SJSA1 (cell line): ENCODE measurements around the gene TENM3. TPM values are rescaled to one million over a fixed set of nuclear protein-coding genes. Genes with fewer than 3 reads are reported as not detected.
"Not testable (repeated sequence)": the region's sequence is repeated elsewhere in the genome, so short reads cannot be mapped to it uniquely, and the experiment has no call there.

Experiments used
- DNase-seq, 2 experiments: peaks; one replicate each; pipeline ENCODE4 v3.0.0-alpha.2; 2015 to 2020; ENCODE audit warnings: low spot score in 2 of 2, low read depth in 1 of 2
- H3K27ac ChIP-seq: fragments of 250-450 bp; sonication (Bioruptor Pico); 2 replicates; pipeline ENCODE4 v1.5.1; 2020; ENCODE audit warnings: mild to moderate bottlenecking, moderate library complexity
- H3K27me3 ChIP-seq: fragments of 250-450 bp; sonication (Bioruptor Pico); replicated peaks from 2 replicates; pipeline ENCODE4 v1.5.1; 2020; ENCODE audit warnings: mild to moderate bottlenecking, moderate library complexity
- H3K36me3 ChIP-seq: fragments of 250-450 bp; sonication (Bioruptor Pico); 2 replicates; pipeline ENCODE4 v1.5.1; 2020; ENCODE audit warnings: mild to moderate bottlenecking
- H3K4me1 ChIP-seq: fragments of 250-450 bp; sonication (Bioruptor Pico); replicated peaks from 2 replicates; pipeline ENCODE4 v1.6.1; 2021; ENCODE audit warnings: mild to moderate bottlenecking
- H3K4me3 ChIP-seq: fragments of 250-450 bp; sonication (Bioruptor Pico); 2 replicates; pipeline ENCODE4 v1.5.1; 2020; ENCODE audit warnings: mild to moderate bottlenecking
- H3K9me3 ChIP-seq: fragments of 250-450 bp; sonication (Bioruptor Pico); replicated peaks from 2 replicates; pipeline ENCODE4 v1.5.1; 2020; ENCODE audit warnings: mild to moderate bottlenecking
- total RNA-seq: library from RNA; depleted of rRNA; stranded (reverse); fragments of >200 nt; shearing (Covaris generic); gene quantifications from 2 replicates; pipeline ENCODE4 v1.2.3, GENCODE V29; 2014

The TENM3 gene
- total RNA-seq, 1 experiment from 2014 or later: 90.5 TPM

DNA sequence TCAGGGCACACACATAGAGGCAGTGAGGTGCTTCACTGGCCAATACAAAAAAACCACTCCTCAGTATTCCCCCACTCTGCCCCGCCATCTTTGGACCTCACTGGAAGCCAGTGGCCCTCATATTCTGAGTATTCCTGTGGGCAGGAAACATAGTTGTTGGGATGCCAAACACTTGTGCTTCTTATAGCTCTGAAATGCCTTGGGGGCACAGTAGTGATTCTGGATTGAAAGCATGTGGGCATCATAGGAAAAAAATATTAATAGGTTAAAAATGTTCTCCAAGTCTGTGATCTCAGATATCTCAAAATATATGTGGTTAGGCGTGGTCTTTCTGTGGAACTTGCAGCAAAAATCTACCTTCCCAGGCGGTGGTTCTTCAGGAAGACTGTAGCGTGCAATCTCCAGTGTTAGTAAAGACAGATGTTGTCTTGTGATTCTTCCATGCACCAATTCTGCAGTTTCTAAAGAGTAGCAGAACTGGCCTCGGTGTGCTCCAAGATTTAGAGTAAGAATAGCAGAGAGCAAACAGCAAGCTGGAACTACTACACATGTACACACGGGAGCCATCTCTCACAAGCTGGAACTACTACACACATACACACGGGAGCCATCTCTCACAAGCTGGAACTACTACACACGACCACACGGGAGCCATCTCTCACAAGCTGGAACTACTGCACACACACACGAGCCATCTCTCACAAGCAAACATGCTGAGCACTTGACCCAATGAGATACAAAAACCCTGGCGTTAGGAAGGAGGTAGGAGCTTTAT is 8.0 kb upstream of the TENM3 start:
- Histone ChIP-seq H3K27me3 (no peaks in the 10 kb centered on the region), H3K9me3 (no peaks in the 10 kb centered on the region), H3K27ac (no peak overlapping the region), H3K4me1 (peaks cover 49% of the 10 kb centered on the region), H3K4me3 (no peak overlapping the region), H3K36me3 (no peaks in the 10 kb centered on the region)
- no peak for DNase-seq

DNA sequence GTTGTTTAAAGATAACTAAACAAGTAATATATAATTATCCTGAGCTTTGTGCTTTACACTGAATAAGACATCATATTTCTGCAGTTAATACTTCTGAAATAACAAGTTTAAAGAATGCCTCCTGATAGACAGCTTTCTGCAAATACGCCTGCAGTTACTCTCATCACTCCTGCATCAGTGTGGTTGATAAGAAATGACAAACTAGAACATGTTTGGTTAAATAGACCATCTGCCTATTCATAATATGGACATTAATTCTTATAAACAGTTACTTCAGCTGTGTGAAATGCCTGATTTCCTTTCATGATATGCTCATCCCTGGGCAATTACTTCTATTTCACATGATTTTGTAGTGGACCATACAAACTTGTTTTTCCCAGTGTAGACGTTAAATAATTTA is 7.0 kb upstream of the TENM3 start:
- Histone ChIP-seq H3K27ac (no peak overlapping the region), H3K4me1 (peaks cover 50% of the 10 kb centered on the region), H3K36me3 (no peaks in the 10 kb centered on the region), H3K27me3 (no peaks in the 10 kb centered on the region), H3K4me3 (no peak overlapping the region), H3K9me3 (no peaks in the 10 kb centered on the region)
- DNase-seq: no peak

DNA sequence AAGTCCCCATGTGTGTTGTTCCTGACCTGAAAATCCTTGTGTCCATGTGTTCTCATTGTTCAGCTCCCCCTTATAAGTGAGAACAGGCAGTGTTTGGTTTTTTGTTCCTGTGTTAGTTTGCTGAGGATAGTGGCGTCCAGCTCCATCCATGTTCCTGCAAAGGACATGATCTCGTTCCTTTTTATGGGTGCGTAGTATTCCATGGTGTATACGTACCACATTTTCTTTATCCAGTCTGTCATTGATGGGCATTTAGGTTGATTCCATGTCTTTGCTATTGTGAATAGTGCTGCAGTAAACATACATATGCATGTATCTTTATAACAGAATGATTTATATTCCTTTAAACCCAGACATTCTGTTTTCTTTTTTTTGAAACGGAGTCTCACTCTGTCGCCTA is 6.2 kb upstream of the TENM3 start:
- peaks cover 48% of the 10 kb centered on the region for H3K4me1 ChIP-seq
- H3K9me3 ChIP-seq, H3K27me3 ChIP-seq, H3K36me3 ChIP-seq, H3K27ac ChIP-seq, H3K4me3 ChIP-seq, DNase-seq: not testable (repeated sequence)

DNA sequence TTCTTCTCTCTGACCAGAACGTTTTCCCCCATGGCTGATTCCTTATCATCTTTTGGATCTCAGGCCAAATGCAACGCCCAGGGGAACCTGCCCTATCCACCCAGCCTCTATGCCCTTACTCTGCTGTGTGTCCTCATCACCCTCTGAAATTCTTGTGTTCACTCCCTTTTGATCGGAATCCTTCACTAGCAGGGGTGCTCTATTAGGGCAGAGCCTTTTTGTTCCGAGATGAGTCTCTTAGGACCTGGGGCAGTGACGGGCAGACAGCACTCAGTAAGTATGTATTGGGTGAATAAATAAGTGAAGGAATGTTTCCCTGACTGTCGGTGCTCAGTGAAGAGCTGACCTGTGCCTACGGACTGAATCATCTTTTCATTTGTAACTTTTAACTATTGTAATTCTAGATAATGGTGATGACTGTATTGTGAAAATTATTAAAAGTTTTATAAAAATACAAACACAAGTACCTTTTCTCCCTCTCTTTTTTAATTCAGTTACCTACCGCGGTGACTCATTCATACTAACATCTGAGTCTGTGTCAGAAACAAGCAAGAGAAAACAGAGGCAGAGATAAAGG is 4.8 kb upstream of the TENM3 start:
- H3K27ac ChIP-seq: peak overlapping the region; percentile 94
- H3K4me3 ChIP-seq: no peak overlapping the region
- H3K4me1 ChIP-seq: peaks cover 57% of the 10 kb centered on the region
- peaks cover 6% of the 10 kb centered on the region; the same call in 1 of the 2 replicates for H3K36me3 ChIP-seq
- no peaks in the 10 kb centered on the region; the same call in 1 of the 2 replicates for H3K9me3 ChIP-seq
- DNase-seq: peak; percentile 53 to 76
- no peaks in the 10 kb centered on the region for H3K27me3 ChIP-seq

DNA sequence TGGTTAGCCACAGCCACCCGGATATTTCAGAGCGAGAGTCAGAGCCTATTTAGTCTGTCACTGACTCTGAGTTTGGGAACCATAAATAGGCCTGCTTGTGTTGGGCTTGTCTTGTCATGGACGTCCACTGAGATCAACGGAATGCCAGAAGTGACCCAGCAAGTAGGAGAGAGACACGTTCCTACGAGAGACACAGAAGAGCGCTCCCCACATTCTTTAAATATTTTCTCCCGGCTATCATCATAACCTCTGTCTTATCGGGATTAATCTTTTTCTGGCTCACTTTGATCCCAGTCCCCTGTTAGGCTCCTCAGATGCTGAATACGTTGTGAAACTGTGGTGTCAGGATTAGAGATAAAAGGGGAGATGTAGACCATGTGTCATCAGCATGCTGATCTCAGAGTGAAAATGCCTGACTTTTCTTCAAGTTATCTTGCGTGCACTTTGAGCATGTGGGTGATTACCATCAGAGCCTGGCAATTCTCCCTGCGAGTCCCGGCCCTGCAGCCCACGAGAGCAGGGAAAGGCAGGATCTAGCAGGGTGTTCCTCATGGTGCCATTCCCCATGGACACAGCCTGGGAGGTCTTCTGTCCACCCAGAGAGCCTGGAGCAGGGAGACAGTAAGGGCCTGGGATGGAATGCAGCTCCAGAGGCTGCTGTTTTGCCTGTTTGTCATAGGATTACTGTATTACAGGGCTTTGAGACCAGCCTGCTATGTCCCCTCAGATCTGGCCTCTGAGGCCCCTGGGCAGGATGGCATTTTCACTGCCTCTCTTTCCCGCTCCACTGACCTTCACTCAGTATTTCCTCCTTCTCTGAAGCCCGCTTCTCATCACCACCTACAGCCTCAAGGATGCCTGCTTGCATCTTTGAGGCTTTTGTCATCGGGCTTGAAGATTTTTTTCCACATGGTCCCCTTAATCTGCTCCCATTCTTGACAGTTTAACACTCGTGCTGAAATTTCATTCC is 2.8 kb upstream of the TENM3 start:
- peak overlapping the region; percentile 94 for H3K27ac ChIP-seq
- DNase-seq: peak; percentile 94 to 97
- no peak overlapping the region for H3K4me3 ChIP-seq

DNA sequence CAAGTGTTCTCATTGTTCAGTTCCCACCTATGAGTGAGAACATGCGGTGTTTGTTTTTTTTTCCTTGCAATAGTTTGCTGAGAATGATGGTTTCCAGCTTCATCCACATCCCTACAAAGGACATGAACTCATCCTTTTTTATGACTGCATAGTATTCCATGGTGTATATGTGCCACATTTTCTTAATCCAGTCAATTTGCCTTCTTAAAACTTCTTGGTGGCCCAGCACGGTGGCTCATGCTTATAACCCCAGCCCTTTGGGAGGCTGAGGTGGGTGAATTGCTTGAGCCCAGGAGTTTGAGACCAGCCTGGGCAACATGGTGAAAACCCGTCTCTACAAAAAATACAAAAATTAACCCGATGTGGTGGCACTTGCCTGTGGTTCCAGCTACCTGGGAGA is 942 bp upstream of the TENM3 start:
- DNase-seq: not testable (repeated sequence)
- H3K4me1 ChIP-seq: peaks cover 79% of the 10 kb centered on the region

More for the DNA sequence above, 2.8 kb upstream of the TENM3 start:
- Histone ChIP-seq H3K4me1 (peaks cover 64% of the 10 kb centered on the region), H3K36me3 (peaks cover 6% of the 10 kb centered on the region; the same call in 1 of the 2 replicates), H3K9me3 (no peaks in the 10 kb centered on the region; the same call in 1 of the 2 replicates), H3K27me3 (no peaks in the 10 kb centered on the region)

DNA sequence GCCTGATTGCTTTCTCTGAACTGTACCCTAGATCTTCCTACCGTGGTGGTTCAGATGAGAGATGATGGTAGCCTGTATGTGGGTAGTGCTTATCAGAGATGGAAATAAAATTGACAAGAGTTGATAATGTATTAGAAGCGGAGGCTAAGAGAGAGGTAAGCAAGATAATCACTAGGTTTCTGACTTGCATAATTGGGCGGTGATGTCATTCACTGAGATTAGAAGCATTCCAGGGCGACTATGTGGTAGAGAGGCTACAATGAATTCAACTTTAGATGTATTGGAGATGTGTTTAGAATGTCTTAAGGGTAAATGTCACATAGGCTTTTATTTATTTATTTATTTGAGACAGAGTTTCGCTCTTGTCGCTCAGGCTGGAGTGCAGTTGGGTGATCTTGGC is 415 bp upstream of the TENM3 start:
- H3K9me3 ChIP-seq: no peaks in the 10 kb centered on the region; the same call in 1 of the 2 replicates
- H3K27ac ChIP-seq: peak overlapping the region; percentile 91
- H3K27me3 ChIP-seq: no peaks in the 10 kb centered on the region
- H3K4me1 ChIP-seq: peaks cover 76% of the 10 kb centered on the region
- peak; percentile 61 to 73 for DNase-seq
- peaks cover 6% of the 10 kb centered on the region; the same call in 1 of the 2 replicates for H3K36me3 ChIP-seq
- H3K4me3 ChIP-seq: no peak overlapping the region; the same call in 1 of the 2 replicates

More for the DNA sequence above, 942 bp upstream of the TENM3 start:
- H3K36me3 ChIP-seq, H3K4me3 ChIP-seq, H3K27me3 ChIP-seq, H3K9me3 ChIP-seq: not testable (repeated sequence)
- H3K27ac ChIP-seq: peak overlapping the region; percentile 91

DNA sequence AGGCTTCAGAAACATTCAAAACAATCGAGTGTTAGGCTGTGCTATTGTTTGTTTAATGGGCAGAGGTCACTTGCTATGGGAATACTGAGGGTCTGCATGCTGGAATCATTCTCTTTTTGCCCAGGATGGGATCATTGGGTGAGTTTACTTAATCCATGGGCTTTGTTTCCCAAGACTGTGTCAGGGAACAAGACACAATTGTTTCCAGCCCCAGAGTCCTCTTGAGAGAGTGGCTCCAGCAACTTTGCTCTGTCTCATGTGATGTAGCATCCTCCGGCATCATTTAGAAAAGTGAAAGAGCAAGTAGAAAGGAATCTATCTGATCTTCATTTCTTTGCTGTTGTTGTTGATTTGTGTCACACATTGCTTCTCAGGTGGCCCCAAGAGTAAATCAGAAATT is 1.8 kb downstream of the TENM3 start:
- no peak for DNase-seq
- Histone ChIP-seq H3K4me1 (peaks cover 59% of the 10 kb centered on the region), H3K36me3 (peaks cover 6% of the 10 kb centered on the region; the same call in 1 of the 2 replicates), H3K27me3 (no peaks in the 10 kb centered on the region), H3K27ac (peak overlapping the region; percentile 14; the same call in 1 of the 2 replicates), H3K4me3 (no peak overlapping the region), H3K9me3 (no peaks in the 10 kb centered on the region; the same call in 1 of the 2 replicates)

DNA sequence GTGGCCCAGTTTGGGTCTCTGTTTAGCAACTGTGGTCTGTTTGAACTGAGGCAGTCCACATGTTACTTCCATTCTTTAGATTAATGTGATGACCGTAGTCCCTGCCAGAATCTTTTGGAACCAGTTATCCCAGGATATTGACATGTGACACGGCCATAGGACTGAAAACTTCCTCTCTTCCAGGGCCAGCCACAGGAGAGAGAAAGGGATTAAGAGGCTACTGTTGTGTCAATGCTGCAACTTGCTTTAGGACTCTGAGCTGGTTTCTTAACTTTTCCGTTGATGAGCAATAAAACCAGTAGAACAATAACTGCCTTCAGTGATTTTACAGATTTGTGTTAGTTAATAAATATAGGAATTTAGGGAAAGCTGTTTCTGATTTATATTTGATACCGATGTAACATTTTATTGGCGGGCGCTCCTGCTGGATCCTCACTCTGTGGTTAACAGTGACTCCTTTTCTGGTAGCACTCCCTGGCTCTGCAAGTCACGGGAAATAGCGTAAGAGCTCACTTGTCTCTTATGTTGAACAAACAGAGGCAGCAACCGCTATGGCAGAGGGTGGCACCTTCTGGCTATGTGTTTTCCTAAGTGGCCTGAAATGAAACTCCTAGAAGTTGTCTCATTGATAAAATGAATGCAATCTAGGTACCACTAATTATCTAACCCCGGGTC is 2.5 kb downstream of the TENM3 start:
- Histone ChIP-seq H3K9me3 (no peaks in the 10 kb centered on the region; the same call in 1 of the 2 replicates), H3K4me3 (no peak overlapping the region), H3K27me3 (no peaks in the 10 kb centered on the region), H3K36me3 (peaks cover 6% of the 10 kb centered on the region; the same call in 1 of the 2 replicates), H3K4me1 (peaks cover 52% of the 10 kb centered on the region), H3K27ac (peak overlapping the region; percentile 14)
- DNase-seq: peak in 1 of 2 experiments; percentile 30

DNA sequence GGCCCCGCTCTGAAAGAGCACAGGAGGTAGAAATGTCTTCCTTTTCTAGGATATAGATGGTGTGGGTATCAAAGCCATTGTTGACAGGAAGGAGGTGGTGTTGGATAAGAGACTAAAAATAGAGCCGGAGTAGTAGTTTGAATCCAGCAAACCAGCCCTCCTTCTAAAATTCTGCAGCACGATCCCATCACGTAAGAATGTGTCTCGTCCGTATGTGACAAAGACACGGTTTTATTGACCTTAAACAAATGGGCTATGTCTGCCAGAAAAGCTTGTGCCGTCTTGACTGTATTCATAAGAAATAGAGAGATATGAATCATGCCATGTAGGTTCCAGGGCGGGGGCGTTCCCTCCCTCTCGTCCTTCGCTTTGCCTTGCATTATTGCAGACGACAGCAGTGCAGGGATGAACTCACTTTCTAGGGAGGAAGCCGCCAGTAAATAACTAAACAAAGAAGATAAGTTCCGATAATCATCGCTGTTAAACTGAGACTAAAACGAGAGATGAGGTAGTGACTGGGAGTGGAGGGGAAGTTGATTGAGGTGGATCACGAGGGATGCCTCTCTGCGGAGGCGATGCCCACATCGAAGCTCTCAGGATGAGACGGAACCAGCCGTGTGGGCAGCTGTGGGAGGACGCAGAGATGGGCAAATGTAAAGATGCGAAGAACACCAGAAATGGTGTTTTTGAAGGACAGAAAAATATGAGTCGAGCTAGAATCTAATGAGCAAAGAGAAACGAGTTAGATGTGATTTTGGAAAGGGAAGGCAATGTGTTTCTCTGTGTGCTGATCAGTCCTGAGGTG is 3.4 kb downstream of the TENM3 start:
- peak overlapping the region; percentile 14; the same call in 1 of the 2 replicates for H3K27ac ChIP-seq
- H3K9me3 ChIP-seq: no peaks in the 10 kb centered on the region; the same call in 1 of the 2 replicates
- H3K27me3 ChIP-seq: no peaks in the 10 kb centered on the region
- peaks cover 6% of the 10 kb centered on the region; the same call in 1 of the 2 replicates for H3K36me3 ChIP-seq
- peaks cover 43% of the 10 kb centered on the region for H3K4me1 ChIP-seq
- H3K4me3 ChIP-seq: no peak overlapping the region
- peak in 1 of 2 experiments; percentile 10 for DNase-seq

DNA sequence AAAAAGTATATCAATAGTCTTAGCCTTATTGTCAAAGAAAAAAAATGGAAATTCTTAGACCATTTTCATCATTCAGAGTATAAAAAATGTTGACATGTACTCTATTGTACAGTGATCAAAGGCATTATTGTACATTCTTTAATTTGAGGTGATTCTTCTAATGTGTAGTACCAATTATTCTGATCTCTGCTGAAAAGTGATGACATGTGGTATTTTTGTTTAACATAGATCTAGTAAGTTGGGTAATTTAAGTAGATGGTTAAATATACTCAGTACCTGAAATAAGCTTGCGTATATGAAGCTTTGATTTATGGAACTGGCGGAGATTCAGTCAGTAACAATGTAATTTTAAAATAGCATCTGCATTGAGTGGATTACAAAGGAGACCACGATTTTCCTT is 5.1 kb downstream of the TENM3 start:
- H3K36me3 ChIP-seq: no peaks in the 10 kb centered on the region
- H3K9me3 ChIP-seq: no peaks in the 10 kb centered on the region
- DNase-seq: no peak

DNA sequence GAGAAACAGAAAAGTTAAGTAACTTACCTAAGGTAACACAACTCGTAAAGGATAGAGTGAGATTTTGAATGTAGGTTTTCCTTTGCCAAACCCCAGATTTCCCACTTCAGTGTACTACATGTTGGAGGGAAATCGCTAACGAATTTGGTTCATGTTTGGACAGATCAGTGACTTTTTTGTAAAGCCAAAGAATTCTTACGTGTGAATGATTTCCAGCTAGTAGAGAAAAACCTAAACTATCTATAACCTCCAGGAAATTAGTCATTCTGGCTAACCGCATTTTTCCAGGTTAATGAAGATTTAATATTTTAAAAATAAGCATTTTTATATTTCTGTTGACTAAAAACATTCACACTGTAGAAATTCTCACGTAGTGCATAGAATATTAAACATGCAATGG is 7.2 kb downstream of the TENM3 start:
- H3K4me3 ChIP-seq: no peak overlapping the region
- no peaks in the 10 kb centered on the region for H3K9me3 ChIP-seq
- no peak for DNase-seq
- no peak overlapping the region for H3K27ac ChIP-seq
- H3K36me3 ChIP-seq: no peaks in the 10 kb centered on the region
- peaks cover 19% of the 10 kb centered on the region for H3K4me1 ChIP-seq
- H3K27me3 ChIP-seq: no peaks in the 10 kb centered on the region

More for the DNA sequence above, 5.1 kb downstream of the TENM3 start:
- Histone ChIP-seq H3K4me3 (no peak overlapping the region), H3K27me3 (no peaks in the 10 kb centered on the region), H3K27ac (no peak overlapping the region), H3K4me1 (peaks cover 30% of the 10 kb centered on the region)
